Calu3 (cell line): ENCODE measurements around the gene DCP1A. TPM values are rescaled to one million over a fixed set of nuclear protein-coding genes. Genes with fewer than 3 reads are reported as not detected.

ENCODE experiments used
- BruUV-seq: library from RNA; stranded (reverse); fragments of 400-500 nt; replicated peaks from 2 replicates; lab custom pipeline; 2021; lab: Mats Ljungman, UMichigan
- CTCF ChIA-PET: fragments of 300-600 bp; sonication (Branson Sonifier 250); formaldehyde crosslinking; loops from one replicate; lab custom pipeline; 2022; ENCODE audit warnings: antibody characterized with exemption; lab: Charles Lee
- DNase-seq: peaks from one replicate; pipeline ENCODE4 v3.0.0; 2022
- H3K27ac Mint-ChIP-seq: one replicate; pipeline ENCODE4 v1.8.0; 2022; ENCODE audit warnings: mixed read lengths; ENCODE audit not compliant: unreplicated experiment
- H3K27me3 Mint-ChIP-seq: one replicate; pipeline ENCODE4 v1.8.0; 2022; ENCODE audit warnings: mixed read lengths; ENCODE audit not compliant: unreplicated experiment
- H3K36me3 Mint-ChIP-seq: one replicate; pipeline ENCODE4 v1.8.0; 2022; ENCODE audit warnings: mild to moderate bottlenecking, moderate library complexity, mixed read lengths; ENCODE audit not compliant: insufficient read depth, unreplicated experiment
- H3K4me1 Mint-ChIP-seq: one replicate; pipeline ENCODE4 v1.8.0; 2022; ENCODE audit warnings: mild to moderate bottlenecking, low read depth, mixed read lengths; ENCODE audit not compliant: unreplicated experiment
- H3K4me3 Mint-ChIP-seq: one replicate; pipeline ENCODE4 v1.8.0; 2022; ENCODE audit warnings: mild to moderate bottlenecking, low read depth, moderate library complexity, mixed read lengths; ENCODE audit not compliant: unreplicated experiment
- H3K9me3 Mint-ChIP-seq: one replicate; pipeline ENCODE4 v1.8.0; 2022; ENCODE audit warnings: low read depth, mixed read lengths; ENCODE audit not compliant: unreplicated experiment
- intact Hi-C: fragments of 100-400 bp; cut with micrococcal nuclease; formaldehyde crosslinking; loops from one replicate; pipeline ENCODE4 v1.10.0; 2022; ENCODE audit not compliant: unreplicated experiment
- total RNA-seq: library from RNA; stranded (reverse); gene quantifications from 2 replicates; pipeline ENCODE4 v1.2.3, GENCODE V29; 2022
- TF ChIP-seq, protein P1 (sequence below): fragments of 200-600 bp; IDR thresholded peaks from one replicate; pipeline ENCODE4 v1.8.0; 2022; ENCODE audit warnings: antibody characterized with exemption; ENCODE audit not compliant: unreplicated experiment

Gene DCP1A
- total RNA-seq, 1 experiment from 2014 or later: 27.4 TPM

DNA sequence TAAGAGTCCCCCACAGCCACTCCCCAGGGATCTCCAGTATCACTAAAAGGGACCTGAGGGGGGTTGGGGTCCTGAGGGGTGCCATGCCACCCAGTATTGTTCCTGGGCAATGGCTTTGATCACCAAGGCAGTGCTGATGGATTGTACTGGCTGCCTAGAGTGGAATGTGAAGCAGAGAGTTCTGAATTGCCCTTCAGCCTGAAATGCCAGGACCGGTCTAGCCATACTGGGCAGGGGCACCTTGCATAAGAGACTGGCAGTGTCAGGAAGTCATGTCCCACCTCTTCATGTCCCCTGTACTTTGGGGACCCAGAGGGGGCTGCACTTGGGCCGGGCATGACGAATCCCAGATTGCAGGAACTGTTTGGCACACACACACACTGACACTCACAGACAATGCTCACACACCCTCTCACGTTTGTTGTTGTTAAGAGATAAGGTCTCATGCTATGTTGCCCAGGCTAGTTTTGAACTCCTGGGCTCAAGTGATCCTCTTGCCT, 87.0 kb downstream of the DCP1A start:
- TF ChIP-seq, protein P1, sequence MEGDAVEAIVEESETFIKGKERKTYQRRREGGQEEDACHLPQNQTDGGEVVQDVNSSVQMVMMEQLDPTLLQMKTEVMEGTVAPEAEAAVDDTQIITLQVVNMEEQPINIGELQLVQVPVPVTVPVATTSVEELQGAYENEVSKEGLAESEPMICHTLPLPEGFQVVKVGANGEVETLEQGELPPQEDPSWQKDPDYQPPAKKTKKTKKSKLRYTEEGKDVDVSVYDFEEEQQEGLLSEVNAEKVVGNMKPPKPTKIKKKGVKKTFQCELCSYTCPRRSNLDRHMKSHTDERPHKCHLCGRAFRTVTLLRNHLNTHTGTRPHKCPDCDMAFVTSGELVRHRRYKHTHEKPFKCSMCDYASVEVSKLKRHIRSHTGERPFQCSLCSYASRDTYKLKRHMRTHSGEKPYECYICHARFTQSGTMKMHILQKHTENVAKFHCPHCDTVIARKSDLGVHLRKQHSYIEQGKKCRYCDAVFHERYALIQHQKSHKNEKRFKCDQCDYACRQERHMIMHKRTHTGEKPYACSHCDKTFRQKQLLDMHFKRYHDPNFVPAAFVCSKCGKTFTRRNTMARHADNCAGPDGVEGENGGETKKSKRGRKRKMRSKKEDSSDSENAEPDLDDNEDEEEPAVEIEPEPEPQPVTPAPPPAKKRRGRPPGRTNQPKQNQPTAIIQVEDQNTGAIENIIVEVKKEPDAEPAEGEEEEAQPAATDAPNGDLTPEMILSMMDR: no peak
- DNase-seq: no peak
- Mint-ChIP-seq H3K4me3 (no peak overlapping the region), H3K27ac (no peak overlapping the region), H3K9me3 (no peaks in the 10 kb centered on the region), H3K36me3 (peaks cover 6% of the 10 kb centered on the region), H3K27me3 (no peaks in the 10 kb centered on the region), H3K4me1 (peaks cover 29% of the 10 kb centered on the region)
- intact Hi-C loops: no loop called here
- CTCF ChIA-PET: no interaction called here
- no TSS peak for BruUV-seq

DNA sequence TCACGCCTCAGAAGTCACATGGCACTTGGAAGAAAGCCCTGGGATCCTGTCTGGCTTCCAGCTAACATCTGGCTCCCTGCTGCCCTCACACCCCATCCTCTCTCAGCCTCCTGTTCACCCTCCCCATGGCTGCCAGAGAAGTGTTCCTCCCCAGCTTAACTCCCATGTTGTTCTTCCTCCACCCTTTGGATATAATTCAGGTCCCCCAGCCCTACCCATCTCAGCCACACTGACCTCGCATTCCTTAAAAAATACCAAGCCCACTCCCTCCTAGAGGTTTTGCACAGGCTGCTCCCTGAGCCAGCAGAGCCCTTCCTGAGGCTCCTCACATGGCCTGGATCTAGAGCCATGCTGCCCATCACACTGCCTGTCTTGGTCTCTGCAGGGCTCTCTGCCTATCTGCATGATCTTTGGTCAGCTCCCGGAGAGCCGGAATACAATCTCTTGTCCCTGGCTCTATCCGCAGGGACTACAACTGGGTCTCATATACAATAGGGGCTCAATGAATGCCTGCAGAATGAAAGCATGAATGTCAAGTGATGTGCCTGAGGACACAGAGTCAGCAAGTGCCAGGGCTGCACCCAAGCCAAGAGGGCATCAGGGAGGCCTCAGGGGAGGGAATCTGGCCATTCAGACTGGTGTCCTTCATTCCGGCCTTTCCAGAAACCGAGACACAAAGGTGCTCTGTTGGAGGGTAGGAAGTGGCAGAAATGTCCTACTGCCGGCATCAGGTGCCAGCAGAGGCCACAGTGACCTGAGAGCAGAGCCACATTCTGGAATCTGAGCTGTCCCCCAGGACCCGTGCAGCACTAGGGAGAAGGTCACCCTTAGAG, 87.7 kb downstream of the DCP1A start:
- peaks cover 22% of the 10 kb centered on the region for H3K4me1 Mint-ChIP-seq
- CTCF ChIA-PET: no interaction called here
- peaks cover 13% of the 10 kb centered on the region for H3K36me3 Mint-ChIP-seq
- H3K4me3 Mint-ChIP-seq: no peak overlapping the region
- no peaks in the 10 kb centered on the region for H3K27me3 Mint-ChIP-seq
- no peak overlapping the region for H3K27ac Mint-ChIP-seq
- H3K9me3 Mint-ChIP-seq: no peaks in the 10 kb centered on the region
- TF ChIP-seq, protein P1: no peak
- intact Hi-C loops: no loop called here
- DNase-seq: no peak
- BruUV-seq: no TSS peak

DNA sequence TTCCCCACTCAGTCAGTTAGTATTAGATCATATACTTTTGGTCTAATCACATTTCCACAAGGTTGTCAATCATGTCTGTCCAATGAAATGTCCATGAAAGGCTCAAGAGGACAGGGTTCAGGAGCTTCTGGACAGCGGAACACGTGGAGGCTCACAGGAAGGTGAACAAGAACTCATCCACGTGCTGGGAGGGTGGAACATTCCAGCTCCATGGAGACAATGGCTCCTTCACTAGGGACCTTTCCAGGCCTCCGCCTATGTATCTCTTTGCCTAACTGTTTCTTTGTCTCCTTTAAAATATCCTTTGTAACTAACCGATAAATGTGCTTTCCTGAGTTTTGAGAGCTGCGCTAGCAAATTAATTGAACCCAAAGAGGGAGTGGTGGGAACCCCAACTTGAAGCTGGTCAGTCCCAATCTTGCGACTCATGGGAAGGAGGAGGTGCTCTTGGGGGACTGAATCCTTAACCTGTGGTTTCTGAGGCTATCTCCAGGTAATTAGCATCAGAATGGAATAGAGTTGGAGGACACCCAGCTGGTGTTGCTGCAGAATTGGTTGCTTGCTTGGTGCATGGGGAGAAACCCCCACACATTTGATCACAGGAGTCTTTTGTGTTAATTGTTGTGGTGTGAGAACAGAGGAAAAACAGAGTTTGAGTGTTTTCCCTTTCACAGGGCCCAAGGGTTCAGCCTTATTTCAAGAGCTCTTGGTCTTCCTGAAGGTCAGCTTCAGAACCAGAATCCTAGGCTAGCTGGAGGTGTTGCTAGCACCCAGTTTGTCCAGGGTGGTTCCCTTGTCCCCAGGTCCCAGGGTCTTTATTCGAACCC, 88.5 kb downstream of the DCP1A start:
- TF ChIP-seq, protein P1: no peak
- Mint-ChIP-seq H3K27me3 (no peaks in the 10 kb centered on the region), H3K27ac (no peak overlapping the region), H3K9me3 (no peaks in the 10 kb centered on the region), H3K4me3 (no peak overlapping the region), H3K36me3 (peaks cover 21% of the 10 kb centered on the region), H3K4me1 (peaks cover 19% of the 10 kb centered on the region)
- no TSS peak for BruUV-seq
- CTCF ChIA-PET: no interaction called here
- intact Hi-C loops: no loop called here
- DNase-seq: no peak

DNA sequence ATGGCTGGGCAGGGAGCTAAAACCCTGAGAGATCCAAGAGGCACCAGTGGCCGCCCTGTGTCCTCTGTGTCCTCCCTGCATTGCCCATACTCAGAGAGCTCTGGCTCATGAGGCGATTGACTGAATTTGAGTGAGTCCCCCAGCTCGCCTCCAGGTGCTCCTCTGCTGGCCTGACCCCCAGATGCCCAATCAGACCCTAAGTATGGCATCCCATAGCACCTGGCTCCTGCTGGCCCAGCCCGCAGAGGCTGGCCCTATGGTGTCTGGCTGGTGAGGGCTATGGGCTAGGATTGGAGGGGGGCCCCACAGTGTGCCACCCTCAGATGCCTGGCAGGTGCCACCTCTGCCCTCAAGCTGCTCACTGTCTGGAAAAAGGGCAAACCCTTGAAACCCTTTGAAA, 89.9 kb downstream of the DCP1A start:
- CTCF ChIA-PET: no interaction called here
- Mint-ChIP-seq H3K4me3 (no peak overlapping the region), H3K36me3 (peaks cover 35% of the 10 kb centered on the region), H3K27ac (no peak overlapping the region), H3K4me1 (peaks cover 29% of the 10 kb centered on the region), H3K27me3 (no peaks in the 10 kb centered on the region), H3K9me3 (no peaks in the 10 kb centered on the region)
- no peak for DNase-seq
- no TSS peak for BruUV-seq
- TF ChIP-seq, protein P1: no peak
- intact Hi-C loops: no loop called here
